ENCODE data around the gene COA4.

Gene COA4

DNA sequence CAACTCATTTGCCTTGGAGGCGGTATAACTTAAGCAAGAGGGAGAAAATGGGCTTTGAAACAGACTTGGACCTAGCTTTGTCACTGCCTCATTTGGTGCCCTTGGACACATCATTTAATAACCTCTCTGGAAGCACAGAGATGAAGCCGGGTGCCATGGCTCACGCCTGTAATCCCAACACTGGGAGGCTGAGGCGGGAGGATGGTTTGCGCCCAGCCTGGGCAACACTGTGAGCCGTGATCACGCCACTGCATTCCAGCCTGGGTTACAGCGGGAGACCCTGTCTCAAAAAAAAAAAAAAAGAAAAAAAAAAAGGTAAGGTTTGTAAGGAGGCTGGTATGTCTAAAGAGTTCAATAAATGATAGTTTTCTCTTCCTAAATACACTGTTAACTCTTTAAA lies 806 bp downstream of the COA4 start:
- TF ChIP-seq GATA2 (IDR thresholded peaks at IDR 0.05; ENCODE audit: low read depth, low read length) (no peak), GATA3 (IDR thresholded peaks at IDR 0.05; ENCODE audit: low read depth, low read length) (no peak)

DNA sequence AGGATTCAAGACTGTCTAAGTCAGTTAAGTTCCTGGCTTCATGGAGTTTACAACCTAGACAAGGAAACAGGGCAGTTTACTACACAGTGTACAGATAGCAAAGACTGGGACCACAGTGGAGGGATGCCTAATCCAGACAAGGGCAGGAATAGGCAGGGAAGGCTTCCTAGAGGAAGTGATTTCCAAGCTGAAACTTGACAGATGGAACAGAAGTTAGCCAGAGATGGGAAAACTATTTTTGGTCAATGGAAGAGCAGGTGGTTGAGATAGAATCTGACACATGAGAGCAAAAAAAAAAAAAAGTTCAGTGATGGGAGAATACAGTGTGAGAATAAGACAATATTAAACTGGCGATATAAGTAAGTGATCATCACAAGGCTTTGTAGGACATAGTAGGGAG lies 1.3 kb downstream of the COA4 start:
- TF ChIP-seq GATA3 (IDR thresholded peaks at IDR 0.05; ENCODE audit: low read depth, low read length), result no peak
- no peak for TF ChIP-seq GATA2 (IDR thresholded peaks at IDR 0.05; ENCODE audit: low read depth, low read length)

DNA sequence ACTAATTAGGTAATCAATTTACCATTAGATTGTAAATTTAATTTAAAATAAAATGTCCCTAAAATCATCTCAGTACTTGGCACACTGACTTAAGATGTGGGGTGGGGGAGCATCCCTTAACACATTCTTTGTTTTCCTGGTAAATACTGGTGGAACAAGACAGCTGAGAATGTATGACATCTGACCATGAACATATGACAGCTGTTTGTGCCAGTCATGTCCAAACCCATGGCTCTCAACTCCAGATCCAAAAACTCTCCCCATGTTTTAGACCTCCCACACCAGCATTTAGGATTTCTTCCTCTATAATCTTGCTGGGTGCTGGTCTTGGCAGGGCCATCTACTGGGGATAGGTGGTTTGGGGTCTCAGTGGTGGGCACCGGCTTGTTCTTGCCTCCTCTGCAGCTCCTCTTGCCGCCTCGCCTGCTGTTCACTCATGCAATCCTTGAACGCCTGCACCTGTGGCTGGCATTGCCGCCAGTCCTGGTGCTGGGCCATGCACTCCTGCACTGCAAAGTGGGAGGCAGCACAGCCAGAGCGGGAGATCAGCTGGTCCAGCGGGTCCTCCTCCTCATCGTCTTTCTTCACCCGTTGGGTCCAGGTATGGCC lies 3.8 kb downstream of the COA4 start:
- no peak for TF ChIP-seq GATA2 (IDR thresholded peaks at IDR 0.05; ENCODE audit: low read depth, low read length)
- no peak for TF ChIP-seq GATA3 (IDR thresholded peaks at IDR 0.05; ENCODE audit: low read depth, low read length)

DNA sequence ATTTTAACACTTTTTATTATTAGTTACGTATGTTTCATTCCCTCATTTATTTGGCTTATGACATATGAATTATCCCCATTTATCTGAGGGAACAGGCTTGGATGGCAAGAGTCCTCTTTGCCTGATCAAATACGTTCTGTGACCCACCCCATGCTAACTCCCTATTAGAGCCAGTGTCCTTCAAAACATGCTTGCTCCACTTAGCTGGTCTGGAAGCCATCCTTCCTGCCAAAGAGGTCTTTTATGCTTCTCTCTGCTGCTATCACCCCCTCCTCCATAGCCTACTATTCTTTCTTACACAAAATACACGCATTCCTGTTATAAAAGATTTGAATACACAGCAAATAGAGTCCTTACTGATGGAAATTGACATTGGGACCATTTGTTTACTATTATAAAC lies 6.4 kb downstream of the COA4 start:
- TF ChIP-seq GATA2 (IDR thresholded peaks at IDR 0.05; ENCODE audit: low read depth, low read length) (no peak), GATA3 (IDR thresholded peaks at IDR 0.05; ENCODE audit: low read depth, low read length) (no peak)

DNA sequence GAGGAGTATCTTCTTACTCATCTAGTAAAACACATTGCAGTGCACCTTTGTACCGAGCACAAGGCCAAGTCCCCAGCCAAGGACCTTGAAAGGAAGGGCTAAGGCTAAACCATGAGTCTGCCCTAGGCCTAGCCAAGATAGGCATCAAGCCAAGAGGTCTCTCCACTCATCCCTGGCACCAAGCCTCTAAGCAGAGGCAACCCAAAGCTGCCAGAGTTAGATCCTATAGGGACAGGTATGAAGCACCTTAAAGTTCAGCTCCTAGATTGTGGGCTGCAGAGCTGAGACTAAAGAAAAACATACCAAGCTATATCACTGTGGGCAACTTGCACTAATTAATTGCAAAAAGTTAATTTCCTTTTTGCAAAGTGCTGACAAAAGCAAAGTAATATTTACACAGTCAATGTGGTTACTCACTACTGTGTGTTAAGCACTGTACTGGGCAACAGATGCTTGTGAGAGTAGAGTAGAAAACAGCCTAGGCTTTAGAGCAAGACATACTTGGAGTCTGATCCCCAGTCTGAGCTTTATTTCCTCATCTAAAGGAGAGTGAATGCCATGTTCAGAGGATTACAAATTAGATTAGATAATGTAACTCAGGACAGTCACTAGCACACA lies 7.2 kb downstream of the COA4 start:
- no peak for TF ChIP-seq GATA2 (IDR thresholded peaks at IDR 0.05; ENCODE audit: low read depth, low read length)
- no peak for TF ChIP-seq GATA3 (IDR thresholded peaks at IDR 0.05; ENCODE audit: low read depth, low read length)

DNA sequence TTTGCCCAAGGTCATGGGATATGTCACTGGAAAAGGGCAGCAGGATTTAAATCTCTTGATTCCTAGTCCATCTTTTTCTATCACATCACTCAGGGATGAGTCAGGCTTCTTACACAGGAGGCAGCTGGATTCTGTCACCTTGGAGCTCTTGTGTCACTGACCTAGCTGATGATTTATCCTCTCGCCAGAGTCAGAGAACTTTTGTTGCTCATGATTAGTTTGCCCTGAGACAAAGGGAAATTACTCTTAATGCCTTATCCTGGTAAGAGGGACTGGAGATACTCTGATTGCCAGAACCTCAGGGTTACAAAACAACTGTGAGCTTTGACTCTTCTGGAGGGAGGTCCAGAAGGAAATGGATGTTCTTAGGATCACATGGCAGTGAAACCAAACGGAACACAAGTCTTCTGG lies 10.1 kb downstream of the COA4 start:
- no peak for TF ChIP-seq GATA2 (IDR thresholded peaks at IDR 0.05; ENCODE audit: low read depth, low read length)
- no peak for TF ChIP-seq GATA3 (IDR thresholded peaks at IDR 0.05; ENCODE audit: low read depth, low read length)

DNA sequence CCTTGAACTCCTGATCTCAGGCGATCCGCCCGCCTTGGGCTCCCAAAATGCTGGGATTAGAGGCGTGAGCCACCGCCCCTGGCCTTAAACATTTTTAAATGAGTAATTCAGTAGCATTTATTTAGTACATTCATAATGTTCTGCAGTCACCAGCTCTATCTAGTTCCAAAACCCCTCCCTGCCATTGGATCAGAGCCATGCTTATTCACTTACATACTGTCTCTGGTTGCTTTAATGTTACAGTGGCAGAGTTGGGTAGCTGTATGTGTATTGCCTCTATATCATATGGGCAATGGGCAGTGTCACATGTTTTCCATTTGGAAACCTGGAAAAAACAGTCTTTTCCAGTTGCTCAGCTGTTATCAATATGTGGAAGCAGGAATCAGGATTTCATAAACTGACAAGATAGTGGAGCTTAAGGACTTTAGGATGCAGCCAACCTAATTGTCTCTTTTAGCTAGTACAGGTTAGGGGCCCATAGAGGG lies 10.5 kb downstream of the COA4 start:
- TF ChIP-seq GATA2 (IDR thresholded peaks at IDR 0.05; ENCODE audit: low read depth, low read length) (no peak), GATA3 (IDR thresholded peaks at IDR 0.05; ENCODE audit: low read depth, low read length) (no peak)

DNA sequence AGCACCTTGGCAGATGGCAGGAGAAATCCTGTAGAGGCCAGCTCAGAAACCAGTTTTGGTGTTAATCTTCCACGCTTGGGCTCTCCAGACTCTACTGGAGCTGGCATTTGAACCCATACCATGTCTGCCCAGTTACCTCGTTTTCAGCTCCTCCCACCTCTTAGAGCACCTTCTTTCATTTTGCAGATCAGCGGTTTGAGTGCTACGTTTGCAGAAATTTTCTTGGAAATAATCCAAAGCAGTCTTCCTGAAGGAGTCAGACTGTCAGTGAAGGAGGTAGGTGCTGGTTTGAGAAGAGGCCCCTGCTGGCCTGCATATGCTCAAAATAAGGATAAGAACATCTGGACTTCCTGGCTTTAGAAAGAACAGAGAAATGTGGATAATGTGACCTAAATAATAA lies 13.7 kb downstream of the COA4 start:
- TF ChIP-seq GATA3 (IDR thresholded peaks at IDR 0.05; ENCODE audit: low read depth, low read length), result no peak

DNA sequence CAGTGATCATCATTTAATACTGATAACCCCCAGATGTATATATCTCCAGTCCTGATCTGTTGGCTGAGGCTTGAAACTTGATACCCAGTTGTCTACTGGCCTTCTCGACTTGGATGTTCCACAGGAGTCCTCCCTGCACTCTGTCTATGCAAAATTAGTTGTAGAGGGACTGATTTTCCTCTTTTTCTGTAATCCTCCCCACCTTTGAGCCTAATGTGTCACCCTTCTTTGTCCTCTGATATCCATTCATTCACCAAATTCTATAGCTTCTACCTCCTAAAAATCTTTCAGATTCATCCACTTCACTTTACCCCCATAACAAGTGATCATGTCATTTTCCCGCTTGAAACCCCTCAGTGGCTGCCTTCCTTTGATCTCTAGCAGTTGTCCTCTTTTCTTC lies 16.4 kb downstream of the COA4 start:
- no peak for TF ChIP-seq GATA3 (IDR thresholded peaks at IDR 0.05; ENCODE audit: low read depth, low read length)
- no peak for TF ChIP-seq GATA2 (IDR thresholded peaks at IDR 0.05; ENCODE audit: low read depth, low read length)

DNA sequence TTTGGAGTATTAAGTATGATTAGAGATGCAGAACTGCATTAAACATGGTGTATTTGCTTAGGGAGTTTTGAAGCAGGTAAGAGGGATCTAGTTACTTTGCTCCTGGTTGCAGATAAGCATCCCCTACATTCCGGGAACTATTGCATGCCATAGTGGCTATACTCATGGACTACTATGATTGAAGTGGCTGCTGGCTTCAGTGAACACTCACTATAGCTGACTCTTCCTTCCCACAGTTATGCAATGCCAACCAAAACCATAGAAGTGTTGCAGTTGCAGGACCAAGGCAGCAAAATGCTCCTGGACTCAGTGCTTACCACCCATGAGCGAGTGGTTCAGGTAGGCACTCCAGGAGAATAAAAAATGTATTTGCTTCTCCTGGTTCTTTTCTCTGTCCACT lies 17.0 kb downstream of the COA4 start:
- TF ChIP-seq GATA2 (IDR thresholded peaks at IDR 0.05; ENCODE audit: low read depth, low read length) (no peak), GATA3 (IDR thresholded peaks at IDR 0.05; ENCODE audit: low read depth, low read length) (no peak)

DNA sequence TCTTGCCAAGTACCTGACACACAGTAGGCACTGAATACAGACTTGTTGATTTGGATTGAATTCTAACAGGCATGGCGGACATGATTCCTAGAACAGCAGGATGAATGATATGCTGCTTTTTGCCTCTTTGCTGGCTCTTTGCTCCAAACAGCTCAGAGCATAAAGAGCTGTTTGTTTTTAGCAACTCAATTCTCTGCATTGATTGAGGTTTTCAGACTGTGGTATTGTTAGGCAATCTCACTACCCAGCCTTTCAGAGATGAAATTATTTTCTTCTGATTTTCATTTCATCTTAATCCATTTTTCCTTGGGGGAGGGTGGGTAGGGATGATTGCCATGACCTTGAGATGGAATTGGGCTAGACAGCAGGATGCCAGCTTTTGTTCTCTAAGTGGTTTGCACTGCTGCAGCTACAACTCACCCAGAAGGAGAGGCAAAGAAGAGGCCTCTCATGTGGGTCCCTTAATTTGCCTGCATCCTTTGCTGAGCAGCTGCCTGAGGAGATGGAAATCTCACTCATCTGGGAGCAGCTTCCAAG lies 20.5 kb downstream of the COA4 start:
- TF ChIP-seq GATA2 (IDR thresholded peaks at IDR 0.05; ENCODE audit: low read depth, low read length) (peak; percentile 25; the same call in 1 of the 2 replicates), GATA3 (IDR thresholded peaks at IDR 0.05; ENCODE audit: low read depth, low read length) (no peak)

DNA sequence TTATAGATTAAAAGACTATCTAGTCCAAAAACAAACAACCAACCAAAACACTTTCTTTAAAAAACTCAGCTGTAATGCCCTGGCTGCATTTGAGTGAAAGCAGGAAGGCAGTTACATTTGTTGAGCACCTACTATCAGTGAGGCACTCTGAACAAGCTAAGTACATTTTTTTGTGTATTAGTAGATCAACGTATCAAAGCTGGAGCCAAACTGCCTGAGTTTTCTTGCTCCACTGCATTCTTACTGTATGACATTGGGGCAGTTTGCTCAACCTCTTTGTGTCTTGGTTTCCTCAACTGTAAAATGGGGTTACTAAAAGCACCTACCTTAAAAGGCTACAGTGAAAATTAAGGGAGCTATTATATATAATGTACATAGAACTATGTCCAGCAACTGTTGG lies 22.0 kb downstream of the COA4 start:
- no peak for TF ChIP-seq GATA2 (IDR thresholded peaks at IDR 0.05; ENCODE audit: low read depth, low read length)
- no peak for TF ChIP-seq GATA3 (IDR thresholded peaks at IDR 0.05; ENCODE audit: low read depth, low read length)

DNA sequence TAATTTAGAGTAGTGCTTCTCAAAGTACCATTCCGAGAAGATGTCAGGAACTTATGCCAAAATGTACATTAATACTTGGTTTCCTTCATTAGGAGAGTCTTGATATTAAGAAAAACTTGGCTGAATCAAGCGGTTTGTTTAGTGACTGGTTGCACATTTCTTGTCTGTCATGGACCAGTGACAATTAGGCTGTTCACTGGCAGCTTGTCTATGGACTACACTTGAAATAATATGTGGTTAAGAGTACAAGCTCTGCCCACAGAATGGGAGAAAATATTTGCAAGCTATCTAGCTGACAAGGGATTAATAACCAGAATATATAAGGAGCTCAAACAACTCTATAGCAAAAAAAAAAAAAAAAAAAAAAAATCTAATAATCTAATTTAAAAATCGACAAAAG lies 24.6 kb downstream of the COA4 start:
- TF ChIP-seq GATA3 (IDR thresholded peaks at IDR 0.05; ENCODE audit: low read depth, low read length) (no peak), GATA2 (IDR thresholded peaks at IDR 0.05; ENCODE audit: low read depth, low read length) (no peak)

DNA sequence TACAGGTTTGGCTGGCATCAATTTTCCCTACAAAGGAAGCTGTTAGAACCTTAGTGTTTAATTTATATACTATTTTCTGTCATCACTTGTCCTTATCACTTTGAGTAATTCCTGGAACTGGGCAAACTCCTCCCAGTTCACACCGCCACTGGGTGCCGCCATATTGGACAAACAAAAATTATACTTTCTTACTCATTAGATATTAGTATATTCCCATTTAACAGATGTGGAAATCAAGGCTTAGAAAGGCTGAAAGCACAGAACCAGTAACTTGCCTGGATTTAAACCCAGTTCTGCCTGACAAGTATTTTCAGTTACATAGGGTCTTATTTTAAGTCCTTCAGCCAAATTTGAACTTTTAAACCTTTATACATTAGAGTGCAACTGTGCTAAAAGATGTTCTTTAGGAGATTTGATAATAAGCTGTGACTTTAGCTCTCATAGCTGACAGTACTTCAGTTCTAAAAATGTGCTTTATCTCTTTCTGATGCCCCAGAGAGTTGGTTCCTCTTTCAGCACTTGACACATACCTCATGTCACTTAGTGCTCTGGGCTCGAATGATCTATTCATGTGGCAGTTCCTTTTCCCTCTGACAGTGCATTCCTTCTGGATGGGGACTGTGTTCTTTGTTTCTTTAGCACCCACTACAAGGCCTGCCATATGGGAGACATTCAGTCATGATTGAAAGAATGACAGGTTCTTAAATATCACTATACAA lies 25.4 kb downstream of the COA4 start:
- TF ChIP-seq GATA2 (IDR thresholded peaks at IDR 0.05; ENCODE audit: low read depth, low read length), result no peak
- no peak for TF ChIP-seq GATA3 (IDR thresholded peaks at IDR 0.05; ENCODE audit: low read depth, low read length)

DNA sequence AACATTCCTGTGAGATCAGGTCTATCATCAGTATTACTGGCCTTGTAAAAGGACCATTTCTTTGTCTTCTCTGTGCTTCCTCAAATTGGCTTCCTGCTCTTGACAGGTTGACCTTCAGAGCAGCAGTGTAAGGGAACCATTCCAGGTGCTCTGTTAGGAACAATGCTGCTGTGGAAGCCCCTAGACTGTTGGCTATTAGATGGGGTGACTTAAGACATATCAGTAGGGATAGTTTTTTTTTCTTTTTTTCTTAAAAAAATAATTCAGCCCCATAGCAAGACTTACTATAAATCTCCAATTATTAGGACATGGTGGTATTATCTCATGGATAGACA lies 37.6 kb downstream of the COA4 start:
- TF ChIP-seq GATA3 (IDR thresholded peaks at IDR 0.05; ENCODE audit: low read depth, low read length) (no peak), GATA2 (IDR thresholded peaks at IDR 0.05; ENCODE audit: low read depth, low read length) (no peak)

Measured in SH-SY5Y (cell line).